ENCODE measurements around the gene LAMB2.

- TF ChIP-seq GATA3 (IDR thresholded peaks at IDR 0.05; ENCODE audit: low read depth, low read length) (no peak), GATA2 (IDR thresholded peaks at IDR 0.05; ENCODE audit: low read depth, low read length) (no peak)
These were observed 38.7 kb downstream of the LAMB2 start, which contains the start of gene QRICH1 for GRCh38 chr3:49093853-49094767.
